Activated T-helper 1 cell treated with anti-CD3 and anti-CD28 coated beads, Interleukin-12 subunit alpha, Interleukin-12 subunit beta, Interleukin-2, Interleukin-4 antibody, amounts not matched to agents 30 ng/mL and 10 ng/mL and 1 ng/mL, durations not matched to agents 14 hours and 24 hours and 36 hours (primary cell): ENCODE data around the gene MROH2A. TPM values are rescaled to one million over a fixed set of nuclear protein-coding genes. Genes with fewer than 3 reads are reported as not detected.
A peak's percentile ranks its signal among the peaks of the same experiment; 100 is the strongest.
"Not testable (repeated sequence)": the region's sequence is repeated elsewhere in the genome, so short reads cannot be mapped to it uniquely, and the experiment has no call there.

Experiments
- DNase-seq: peaks from one replicate; pipeline ENCODE4 v3.0.0; 2021; ENCODE audit warnings: low spot score
- H3K27ac Mint-ChIP-seq: one replicate; pipeline ENCODE4 v1.8.0; 2021; ENCODE audit warnings: mild to moderate bottlenecking, mixed read lengths
- H3K27me3 Mint-ChIP-seq: one replicate; pipeline ENCODE4 v1.8.0; 2022; ENCODE audit warnings: mild to moderate bottlenecking, moderate library complexity, mixed read lengths; ENCODE audit not compliant: insufficient read depth
- H3K36me3 Mint-ChIP-seq: one replicate; pipeline ENCODE4 v1.8.0; 2021; ENCODE audit warnings: low read depth, mixed read lengths
- H3K4me1 Mint-ChIP-seq: one replicate; pipeline ENCODE4 v1.8.0; 2021; ENCODE audit warnings: low read depth, mixed read lengths
- H3K4me3 Mint-ChIP-seq: one replicate; pipeline ENCODE4 v1.8.0; 2021; ENCODE audit warnings: mild to moderate bottlenecking, moderate library complexity, mixed read lengths
- H3K9me3 Mint-ChIP-seq: one replicate; pipeline ENCODE4 v1.8.0; 2021; ENCODE audit warnings: mixed read lengths
- intact Hi-C: fragments of 100-400 bp; cut with micrococcal nuclease; formaldehyde crosslinking; loops from one replicate; pipeline ENCODE4 v1.15.1; 2024
- total RNA-seq: library from RNA; stranded (reverse); gene quantifications from 2 replicates; pipeline ENCODE4 v1.2.3, GENCODE V29; 2022

Gene MROH2A
- total RNA-seq, 1 donor from 2014 or later = not detected

GRCh38 chr2:233855345-233855744 lies 77.2 kb downstream of the MROH2A start:
- Mint-ChIP-seq H3K4me1 (peaks cover 54% of the 10 kb centered on the region), H3K9me3 (no peaks in the 10 kb centered on the region), H3K36me3 (peaks cover 19% of the 10 kb centered on the region), H3K27me3 (no peaks in the 10 kb centered on the region), H3K4me3 (peak overlapping the region; percentile 94), H3K27ac (no peak overlapping the region)
- intact Hi-C loops = loop anchor here (5.0 to 10.0 kb wide), 5 partner anchors 137 to 1301 kb away; partner anchors contain the start of genes ATG16L1, EIF4E2, TIGD1 and USP40
- no peak for DNase-seq

GRCh38 chr2:233856184-233856583 lies 78.1 kb downstream of the MROH2A start:
- no peaks in the 10 kb centered on the region for H3K9me3 Mint-ChIP-seq
- H3K4me1 Mint-ChIP-seq = peaks cover 46% of the 10 kb centered on the region
- no peaks in the 10 kb centered on the region for H3K27me3 Mint-ChIP-seq
- no peak overlapping the region for H3K4me3 Mint-ChIP-seq
- DNase-seq = no peak
- H3K27ac Mint-ChIP-seq = no peak overlapping the region
- H3K36me3 Mint-ChIP-seq = peaks cover 19% of the 10 kb centered on the region
- intact Hi-C loops = loop anchor here (5.0 to 10.0 kb wide), 5 partner anchors 136 to 1301 kb away; partner anchors contain the start of genes ATG16L1, EIF4E2, TIGD1 and USP40

- Mint-ChIP-seq H3K4me3 (peak overlapping the region; percentile 52), H3K9me3 (no peaks in the 10 kb centered on the region), H3K4me1 (peaks cover 31% of the 10 kb centered on the region), H3K27ac (no peak overlapping the region), H3K27me3 (no peaks in the 10 kb centered on the region), H3K36me3 (peaks cover 10% of the 10 kb centered on the region)
- intact Hi-C loops = loop anchor here (5.0 to 10.0 kb wide), 5 partner anchors 135 to 1303 kb away; partner anchors contain the start of genes ATG16L1, EIF4E2, TIGD1 and USP40
- DNase-seq = peak; percentile 38
Measured at GRCh38 chr2:233857511-233858141, 79.5 kb downstream of the MROH2A start.

- Mint-ChIP-seq H3K27ac (no peak overlapping the region), H3K27me3 (no peaks in the 10 kb centered on the region), H3K4me1 (peaks cover 24% of the 10 kb centered on the region), H3K9me3 (no peaks in the 10 kb centered on the region), H3K4me3 (no peak overlapping the region), H3K36me3 (peaks cover 6% of the 10 kb centered on the region)
- intact Hi-C loops = loop anchor here (5.0 to 10.0 kb wide), 5 partner anchors 134 to 1304 kb away; partner anchors contain the start of genes ATG16L1, EIF4E2, TIGD1 and USP40
- DNase-seq = no peak
Measured at GRCh38 chr2:233858331-233858730, 80.2 kb downstream of the MROH2A start.

- H3K4me1 Mint-ChIP-seq = peaks cover 22% of the 10 kb centered on the region
- no peaks in the 10 kb centered on the region for H3K9me3 Mint-ChIP-seq
- H3K36me3 Mint-ChIP-seq = peaks cover 16% of the 10 kb centered on the region
- no peak for DNase-seq
- H3K4me3 Mint-ChIP-seq = no peak overlapping the region
- intact Hi-C loops = loop anchor here (10.0 kb wide), 1 partner anchor 172 kb away; no protein-coding TSS in a partner anchor
- H3K27me3 Mint-ChIP-seq = no peaks in the 10 kb centered on the region
- no peak overlapping the region for H3K27ac Mint-ChIP-seq
Measured at GRCh38 chr2:233862261-233862768, 84.2 kb downstream of the MROH2A start.

- Mint-ChIP-seq H3K36me3 (peaks cover 23% of the 10 kb centered on the region), H3K9me3 (peaks cover 11% of the 10 kb centered on the region), H3K4me3 (no peak overlapping the region), H3K27ac (no peak overlapping the region), H3K4me1 (peaks cover 24% of the 10 kb centered on the region), H3K27me3 (peaks cover 9% of the 10 kb centered on the region)
- intact Hi-C loops = loop anchor here (10.0 kb wide), 1 partner anchor 169 kb away; no protein-coding TSS in a partner anchor
- no peak for DNase-seq
Measured at GRCh38 chr2:233865838-233866237, 87.7 kb downstream of the MROH2A start.

GRCh38 chr2:233866479-233866878 lies 88.3 kb downstream of the MROH2A start:
- Mint-ChIP-seq H3K4me1 (peaks cover 24% of the 10 kb centered on the region), H3K4me3 (peak overlapping the region; percentile 93), H3K27ac (no peak overlapping the region), H3K27me3 (peaks cover 13% of the 10 kb centered on the region), H3K9me3 (peaks cover 11% of the 10 kb centered on the region), H3K36me3 (peaks cover 23% of the 10 kb centered on the region)
- intact Hi-C loops = loop anchor here (10.0 kb wide), 1 partner anchor 168 kb away; no protein-coding TSS in a partner anchor
- DNase-seq = no peak

- intact Hi-C loops = loop anchor here (1.0 to 10.0 kb wide), 2 partner anchors 14 to 167 kb away; partner anchors contain the start of gene HJURP
- Mint-ChIP-seq H3K9me3 (peaks cover 11% of the 10 kb centered on the region), H3K36me3 (peaks cover 23% of the 10 kb centered on the region), H3K27ac (peak within 1 kb of the TSS; percentile 92), H3K4me1 (peaks cover 24% of the 10 kb centered on the region), H3K27me3 (peaks cover 27% of the 10 kb centered on the region), H3K4me3 (peak within 1 kb of the TSS; percentile 93)
- peak; percentile 55 for DNase-seq
Measured at GRCh38 chr2:233867993-233868532, 89.9 kb downstream of the MROH2A start, which contains the start of gene MSL3B. Gene MSL3B (minus strand): TSS chr2:233868386.

GRCh38 chr2:233871432-233871831 lies 93.3 kb downstream of the MROH2A start:
- Mint-ChIP-seq H3K4me3 (no peak overlapping the region), H3K36me3 (peaks cover 15% of the 10 kb centered on the region), H3K27ac (no peak overlapping the region), H3K4me1 (peaks cover 11% of the 10 kb centered on the region), H3K27me3 (peaks cover 37% of the 10 kb centered on the region), H3K9me3 (peaks cover 11% of the 10 kb centered on the region)
- no peak for DNase-seq
- intact Hi-C loops = no loop called here

- H3K27ac Mint-ChIP-seq, H3K36me3 Mint-ChIP-seq, intact Hi-C loops, H3K4me3 Mint-ChIP-seq, H3K4me1 Mint-ChIP-seq, DNase-seq: not testable (repeated sequence)
- Mint-ChIP-seq H3K9me3 (peaks cover 11% of the 10 kb centered on the region), H3K27me3 (peaks cover 37% of the 10 kb centered on the region)
Measured at GRCh38 chr2:233872125-233872524, 94.0 kb downstream of the MROH2A start.

- Mint-ChIP-seq H3K9me3 (peaks cover 35% of the 10 kb centered on the region), H3K27me3 (peaks cover 18% of the 10 kb centered on the region), H3K4me3 (no peak overlapping the region), H3K27ac (no peak overlapping the region), H3K36me3 (peaks cover 1% of the 10 kb centered on the region), H3K4me1 (no peaks in the 10 kb centered on the region)
- DNase-seq = no peak
- intact Hi-C loops = no loop called here
Measured at GRCh38 chr2:233882353-233882752, 104.2 kb downstream of the MROH2A start.
